Measurements from ENCODE around the gene ATIC.
"Not testable (repeated sequence)": the region's sequence is repeated elsewhere in the genome, so short reads cannot be mapped to it uniquely, and the experiment has no call there.

The ATIC gene

DNA sequence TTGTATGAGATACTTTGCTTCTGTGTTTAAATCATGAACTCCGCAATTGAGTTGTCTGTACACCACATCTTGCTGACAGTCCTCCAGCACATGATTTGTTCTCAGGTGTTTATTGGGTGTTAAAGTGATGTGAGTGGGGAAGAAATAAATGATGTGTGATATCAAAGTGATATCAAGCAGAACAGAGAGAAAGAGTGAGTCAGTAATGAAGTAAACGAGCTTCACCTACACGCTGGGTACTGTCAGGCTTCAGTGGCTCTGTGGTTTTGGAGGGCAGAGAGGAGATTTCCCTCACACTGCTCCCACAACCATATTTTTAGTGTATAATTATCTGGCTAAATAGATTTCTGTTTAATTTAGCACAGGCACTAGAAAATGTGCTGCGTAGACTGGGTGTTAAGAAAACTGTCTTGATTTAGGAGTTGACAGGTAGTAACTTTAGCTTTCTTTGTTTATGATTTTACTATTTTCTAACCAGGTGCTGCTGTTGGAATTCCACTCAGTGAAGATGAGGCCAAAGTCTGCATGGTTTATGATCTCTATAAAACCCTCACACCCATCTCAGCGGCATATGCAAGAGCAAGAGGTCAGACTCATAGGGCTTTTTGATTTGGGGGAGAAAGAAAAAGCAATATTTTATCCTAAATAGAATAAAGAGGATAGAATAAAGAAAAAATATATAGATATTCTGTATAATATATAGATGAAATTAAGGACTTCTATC is 21.2 kb downstream of the ATIC start:
- DNase-seq (no peak), ATAC-seq (peak; percentile 75)
- Mint-ChIP-seq H3K36me3 (ENCODE audit: low read depth) (peaks cover 73% of the 10 kb centered on the region), H3K4me1 (peaks cover 21% of the 10 kb centered on the region), H3K4me3 (no peak overlapping the region), H3K27me3 (no peaks in the 10 kb centered on the region), H3K27ac (no peak overlapping the region), H3K9me3 (no peaks in the 10 kb centered on the region)

DNA sequence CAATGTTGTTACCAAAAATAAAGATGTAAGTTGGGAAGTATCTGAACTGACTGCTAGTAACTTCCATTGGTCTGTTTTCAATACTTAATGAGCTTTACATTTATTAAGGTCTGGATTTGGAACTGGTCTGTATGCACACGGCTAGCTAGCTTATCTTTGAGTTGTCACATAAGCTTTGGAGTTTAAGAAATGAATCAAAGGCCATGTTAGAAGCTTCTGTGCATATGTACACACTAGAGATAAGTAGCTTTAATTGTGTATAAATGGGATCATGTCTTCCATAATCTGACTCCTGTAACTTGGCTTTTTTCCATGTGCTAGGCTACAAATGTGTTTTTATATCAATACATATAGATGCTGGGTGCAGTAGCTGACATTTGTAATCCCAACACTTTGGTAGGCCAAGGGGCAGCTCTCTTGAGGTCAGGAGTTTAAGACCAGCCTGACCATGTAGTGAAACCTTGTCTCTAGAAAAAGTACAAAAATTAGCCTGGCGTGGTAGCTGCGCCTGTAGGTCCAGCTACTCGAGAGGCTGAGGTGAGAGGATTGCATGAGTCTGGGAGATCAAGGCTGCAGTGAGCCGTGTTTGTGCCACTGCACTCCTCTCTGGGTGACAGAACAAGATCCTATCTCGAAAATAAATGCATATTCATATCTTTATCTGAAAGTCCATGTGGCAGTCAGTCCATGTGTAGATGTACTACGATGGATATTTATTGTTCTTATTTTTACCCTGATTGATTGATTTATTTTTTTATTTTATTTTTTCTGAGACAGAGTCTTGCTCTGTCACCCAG is 27.2 kb downstream of the ATIC start:
- peaks cover 80% of the 10 kb centered on the region for H3K36me3 Mint-ChIP-seq (ENCODE audit: low read depth)
- no peaks in the 10 kb centered on the region for H3K9me3 Mint-ChIP-seq
- no peak overlapping the region for H3K27ac Mint-ChIP-seq
- ATAC-seq (no peak), DNase-seq (no peak)
- H3K27me3 Mint-ChIP-seq, result no peaks in the 10 kb centered on the region
- H3K4me3 Mint-ChIP-seq, result no peak overlapping the region
- H3K4me1 Mint-ChIP-seq, result no peaks in the 10 kb centered on the region

DNA sequence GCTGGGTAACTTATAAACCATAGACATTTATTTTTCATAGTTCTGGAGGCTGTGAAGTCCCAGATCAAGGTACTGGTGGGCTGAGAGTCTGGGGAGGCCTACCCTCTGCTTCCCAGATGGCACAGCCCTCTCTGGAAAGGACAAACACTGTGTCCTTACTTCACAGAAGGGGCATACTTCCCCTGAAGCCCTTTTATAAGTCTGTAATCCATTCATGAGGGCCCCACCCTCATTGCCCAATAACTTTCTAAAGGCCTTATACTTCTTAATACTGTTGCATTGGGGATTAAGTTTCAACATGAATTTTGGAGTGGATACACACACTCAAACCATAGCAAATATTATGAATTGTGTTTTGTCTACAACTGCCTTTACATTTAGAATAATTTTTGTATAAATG is 36.0 kb downstream of the ATIC start:
- no peak overlapping the region for H3K4me3 Mint-ChIP-seq
- H3K9me3 Mint-ChIP-seq, result no peaks in the 10 kb centered on the region
- H3K36me3 Mint-ChIP-seq (ENCODE audit: low read depth), result peaks cover 78% of the 10 kb centered on the region
- no peak overlapping the region for H3K27ac Mint-ChIP-seq
- no peaks in the 10 kb centered on the region for H3K4me1 Mint-ChIP-seq
- DNase-seq (no peak), ATAC-seq (no peak)
- no peaks in the 10 kb centered on the region for H3K27me3 Mint-ChIP-seq

DNA sequence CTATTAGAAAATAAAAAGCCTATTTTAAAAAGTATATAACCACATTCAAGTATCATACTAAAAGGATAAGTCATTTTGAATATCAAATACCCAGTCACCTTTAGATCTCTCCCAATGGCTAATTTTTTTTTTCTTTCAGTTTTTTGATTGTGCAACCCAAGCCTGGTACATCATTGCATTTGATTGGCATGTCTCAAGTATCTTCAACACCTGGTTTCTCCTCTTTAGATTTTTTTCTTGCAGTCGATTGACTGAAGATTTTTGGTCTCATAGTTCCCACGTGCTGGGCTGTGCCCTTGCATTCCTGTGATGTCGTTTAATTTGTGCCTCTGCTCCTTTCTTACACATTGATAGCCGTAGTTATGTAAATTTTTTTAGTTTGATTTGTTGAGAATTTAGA is 40.7 kb downstream of the ATIC start:
- no peaks in the 10 kb centered on the region for H3K27me3 Mint-ChIP-seq
- DNase-seq, result no peak
- H3K36me3 Mint-ChIP-seq (ENCODE audit: low read depth), result peaks cover 54% of the 10 kb centered on the region
- no peaks in the 10 kb centered on the region for H3K4me1 Mint-ChIP-seq
- no peak overlapping the region for H3K27ac Mint-ChIP-seq
- ATAC-seq, result no peak
- no peaks in the 10 kb centered on the region for H3K9me3 Mint-ChIP-seq
- no peak overlapping the region for H3K4me3 Mint-ChIP-seq

DNA sequence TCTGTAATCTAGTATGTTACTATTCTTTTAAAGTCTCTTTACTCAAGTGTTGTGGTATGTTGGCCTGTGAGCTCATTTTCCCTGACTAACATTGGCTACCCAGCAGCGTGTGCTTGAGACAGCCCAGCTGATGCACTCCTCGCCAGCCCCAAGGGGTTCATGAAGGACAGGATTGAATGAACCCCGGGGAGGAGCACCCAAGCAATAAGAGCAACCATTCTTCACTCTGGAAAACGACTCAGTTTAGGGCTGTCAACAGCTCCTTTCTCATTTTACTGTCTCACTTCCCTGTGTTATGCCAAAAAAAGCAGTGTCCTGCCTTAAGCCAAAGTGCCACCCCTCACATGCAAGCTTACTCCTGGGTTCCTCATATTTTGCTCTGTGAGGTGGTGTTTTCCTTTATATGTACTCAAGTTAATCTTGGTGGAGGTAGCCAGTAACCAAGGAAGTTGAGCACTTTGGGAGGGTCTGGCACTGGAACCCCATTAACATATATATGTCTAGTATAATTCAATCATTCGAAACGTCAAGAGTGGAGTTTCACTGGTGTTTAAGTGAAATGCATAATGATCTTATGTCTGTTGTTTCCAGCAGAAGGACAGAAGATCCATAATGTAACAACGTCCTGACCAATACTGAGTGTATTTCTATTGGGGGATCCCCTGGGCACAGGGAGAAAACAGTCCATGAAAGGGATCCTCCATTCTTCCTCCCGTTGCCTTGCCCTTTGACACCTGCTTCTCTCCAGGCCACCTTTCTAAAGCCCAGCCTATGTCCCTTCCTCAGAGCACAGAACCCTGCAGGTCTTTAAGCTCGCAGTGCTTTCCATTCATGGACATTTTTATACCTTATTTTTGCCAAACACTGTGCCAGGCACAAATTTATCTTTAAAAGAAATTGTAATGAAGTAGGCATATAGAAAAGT is 43.2 kb downstream of the ATIC start:
- no peak for DNase-seq
- H3K36me3 Mint-ChIP-seq (ENCODE audit: low read depth), result peaks cover 38% of the 10 kb centered on the region
- H3K4me1 Mint-ChIP-seq, result no peaks in the 10 kb centered on the region
- no peak overlapping the region for H3K27ac Mint-ChIP-seq
- H3K4me3 Mint-ChIP-seq, result no peak overlapping the region
- H3K27me3 Mint-ChIP-seq, result no peaks in the 10 kb centered on the region
- H3K9me3 Mint-ChIP-seq, result no peaks in the 10 kb centered on the region
- no peak for ATAC-seq

DNA sequence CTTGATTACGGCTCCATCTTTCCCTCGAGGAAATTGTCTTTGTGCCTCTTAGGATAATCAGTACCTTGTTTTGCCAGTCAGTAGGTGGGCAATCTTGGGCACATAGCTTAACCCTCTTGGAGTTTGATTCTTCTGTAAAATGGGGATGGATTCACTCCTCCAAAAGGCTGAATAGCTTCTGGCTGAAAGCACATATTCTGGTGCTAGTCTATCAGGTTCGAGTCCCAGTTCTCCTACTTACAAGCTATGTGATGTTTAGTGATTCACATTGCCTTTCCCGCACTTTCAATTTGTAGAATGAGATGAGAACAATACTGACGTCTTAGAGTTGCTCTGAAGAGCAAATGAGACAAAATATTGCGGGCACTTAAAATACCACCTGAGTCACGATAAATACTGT is 43.9 kb downstream of the ATIC start:
- no peak for ATAC-seq
- H3K27ac Mint-ChIP-seq, result no peak overlapping the region
- no peaks in the 10 kb centered on the region for H3K27me3 Mint-ChIP-seq
- H3K36me3 Mint-ChIP-seq (ENCODE audit: low read depth), result peaks cover 30% of the 10 kb centered on the region
- H3K4me3 Mint-ChIP-seq, result no peak overlapping the region
- H3K9me3 Mint-ChIP-seq, result no peaks in the 10 kb centered on the region
- H3K4me1 Mint-ChIP-seq, result no peaks in the 10 kb centered on the region
- no peak for DNase-seq

DNA sequence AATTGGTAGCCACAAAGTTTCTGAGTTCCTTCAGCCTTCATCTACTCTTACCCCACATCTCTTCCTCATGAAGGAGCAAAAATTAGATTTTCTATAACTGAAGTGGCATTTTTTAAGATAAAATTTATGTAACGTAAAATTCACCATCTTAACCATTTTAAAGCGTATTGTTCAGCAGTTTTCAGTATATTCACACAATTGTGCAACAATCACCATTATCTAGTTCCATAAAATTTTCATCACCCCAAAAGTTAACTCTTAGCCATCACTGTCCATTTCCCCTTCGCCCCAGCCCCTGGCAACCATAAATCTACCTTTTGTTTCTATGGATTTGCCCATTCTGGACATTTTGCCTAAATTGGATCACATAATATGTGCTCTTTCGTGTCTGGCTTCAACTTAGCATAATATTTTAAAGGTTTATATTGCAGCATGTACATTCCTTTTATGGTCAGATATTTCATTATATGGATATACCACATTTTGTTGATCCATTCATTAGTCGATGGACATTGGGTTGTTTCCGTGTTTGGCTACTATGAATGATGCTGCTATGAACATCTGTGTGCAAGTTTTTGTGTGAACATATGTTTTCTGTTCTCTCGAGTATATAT is 44.6 kb downstream of the ATIC start:
- H3K27ac Mint-ChIP-seq, result no peak overlapping the region
- H3K4me1 Mint-ChIP-seq, result no peaks in the 10 kb centered on the region
- H3K4me3 Mint-ChIP-seq, result no peak overlapping the region
- H3K9me3 Mint-ChIP-seq, result no peaks in the 10 kb centered on the region
- DNase-seq (no peak), ATAC-seq (no peak)
- peaks cover 30% of the 10 kb centered on the region for H3K36me3 Mint-ChIP-seq (ENCODE audit: low read depth)
- no peaks in the 10 kb centered on the region for H3K27me3 Mint-ChIP-seq

DNA sequence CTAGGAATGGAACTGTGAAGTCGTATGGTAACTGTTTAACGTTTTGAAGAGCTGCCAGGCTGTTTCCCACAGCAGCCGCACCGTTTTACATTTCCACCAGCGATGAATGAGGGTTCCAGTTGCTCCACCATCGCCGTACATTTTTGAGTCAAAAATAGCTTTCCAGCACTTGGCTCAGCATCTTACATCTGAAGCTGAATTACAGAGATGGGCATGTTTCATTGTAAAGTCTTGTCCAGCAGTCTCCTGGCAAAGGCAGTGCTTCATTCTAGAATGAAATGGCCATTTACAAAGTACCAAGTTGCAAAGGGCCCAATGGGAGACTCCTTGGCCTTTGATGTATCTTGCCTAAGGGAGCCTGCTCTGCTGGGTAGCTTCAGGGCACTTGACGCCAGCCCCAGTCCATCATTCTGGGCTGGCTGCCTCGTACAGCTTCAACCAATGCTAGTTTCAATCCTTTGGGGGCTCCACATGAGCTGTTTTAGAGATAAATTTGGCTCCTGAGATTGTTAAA is 45.1 kb downstream of the ATIC start:
- H3K9me3 Mint-ChIP-seq, result no peaks in the 10 kb centered on the region
- H3K27me3 Mint-ChIP-seq, result no peaks in the 10 kb centered on the region
- no peak overlapping the region for H3K27ac Mint-ChIP-seq
- DNase-seq (no peak), ATAC-seq (no peak)
- H3K36me3 Mint-ChIP-seq (ENCODE audit: low read depth), result peaks cover 25% of the 10 kb centered on the region
- no peaks in the 10 kb centered on the region for H3K4me1 Mint-ChIP-seq
- H3K4me3 Mint-ChIP-seq, result no peak overlapping the region

DNA sequence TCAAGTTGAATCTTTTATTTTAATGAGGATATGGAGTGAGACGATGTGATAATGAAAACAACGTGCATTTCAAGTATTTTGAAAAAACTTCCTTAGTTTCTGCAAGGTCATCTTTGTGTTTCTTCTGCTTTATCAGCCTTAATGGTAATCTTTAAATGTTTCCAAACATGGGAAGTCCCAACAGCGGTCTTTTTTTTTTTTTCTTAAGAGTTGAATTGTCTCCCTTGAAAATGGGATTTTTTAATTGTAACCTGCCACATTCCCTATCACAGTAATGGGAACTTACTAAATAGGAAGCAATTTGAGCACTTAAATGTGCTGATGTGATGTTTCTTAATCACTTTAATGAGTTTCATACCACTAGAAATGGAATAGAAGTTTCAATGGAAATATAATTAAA is 45.8 kb downstream of the ATIC start:
- no peak for DNase-seq
- ATAC-seq, result no peak
- Mint-ChIP-seq H3K27ac (no peak overlapping the region), H3K4me3 (no peak overlapping the region), H3K36me3 (ENCODE audit: low read depth) (peaks cover 29% of the 10 kb centered on the region), H3K27me3 (no peaks in the 10 kb centered on the region), H3K9me3 (no peaks in the 10 kb centered on the region), H3K4me1 (no peaks in the 10 kb centered on the region)

DNA sequence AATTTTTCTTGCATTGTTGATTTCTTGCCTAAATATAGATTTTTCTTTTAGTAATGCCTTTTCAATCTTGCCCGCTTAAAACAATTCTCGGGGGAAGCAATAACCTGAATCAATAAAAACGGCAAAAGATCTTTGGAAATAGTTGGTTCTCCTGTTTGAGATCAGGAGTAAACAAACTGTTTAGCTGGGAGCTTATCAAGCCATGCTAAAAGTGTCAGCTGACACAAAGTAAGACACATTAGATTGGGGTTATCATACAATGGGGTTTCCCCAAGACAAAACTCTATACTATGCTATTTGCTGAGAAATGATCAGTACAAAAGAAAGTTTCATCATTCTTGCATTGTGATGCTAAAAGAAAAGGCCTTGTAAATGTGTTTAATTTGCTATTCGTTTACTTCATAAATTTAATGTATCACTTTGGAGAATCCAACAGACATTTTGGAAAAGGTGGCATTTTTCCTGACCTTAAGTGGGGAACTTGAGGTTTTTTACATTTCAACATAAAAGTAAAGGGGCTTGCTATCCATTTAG is 46.5 kb downstream of the ATIC start:
- Mint-ChIP-seq H3K27ac (no peak overlapping the region), H3K4me3 (no peak overlapping the region), H3K9me3 (no peaks in the 10 kb centered on the region), H3K4me1 (no peaks in the 10 kb centered on the region), H3K36me3 (ENCODE audit: low read depth) (peaks cover 27% of the 10 kb centered on the region), H3K27me3 (no peaks in the 10 kb centered on the region)
- ATAC-seq (no peak), DNase-seq (no peak)

DNA sequence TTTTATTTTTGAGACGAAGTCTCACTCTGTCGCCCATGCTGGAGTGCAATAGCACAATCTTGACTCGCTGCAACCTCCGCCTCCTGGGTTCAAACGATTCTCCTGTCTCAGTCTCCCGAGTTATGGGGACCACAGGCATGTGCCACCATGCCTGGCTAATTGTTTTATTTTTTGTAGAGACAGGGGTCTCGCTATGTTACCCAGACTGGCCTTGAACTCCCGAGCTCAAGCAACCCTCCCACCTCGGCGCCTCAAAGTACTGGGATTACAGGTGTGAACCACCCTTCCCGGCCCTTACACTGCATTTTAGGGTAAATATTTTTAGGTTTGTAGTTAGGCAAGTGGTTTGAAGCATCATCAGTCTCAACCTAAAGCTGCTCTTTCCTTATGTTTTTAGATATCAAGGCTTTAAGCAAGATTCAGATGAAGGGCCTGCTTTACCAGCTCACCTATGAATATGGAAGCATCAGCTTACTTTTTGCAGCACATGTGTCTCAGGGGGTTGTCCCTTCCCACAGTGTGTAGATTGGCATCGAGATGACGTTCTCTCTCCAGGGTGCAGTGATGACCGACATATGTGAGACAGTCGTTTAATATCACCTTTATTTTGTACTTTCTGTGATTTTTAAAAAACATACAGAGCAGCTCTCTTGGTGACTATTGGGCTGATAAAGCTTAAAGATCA is 47.2 kb downstream of the ATIC start:
- Mint-ChIP-seq H3K9me3 (no peaks in the 10 kb centered on the region), H3K4me3 (no peak overlapping the region), H3K4me1 (no peaks in the 10 kb centered on the region), H3K27ac (no peak overlapping the region), H3K27me3 (no peaks in the 10 kb centered on the region), H3K36me3 (ENCODE audit: low read depth) (peaks cover 32% of the 10 kb centered on the region)
- DNase-seq, result no peak
- ATAC-seq, result no peak

DNA sequence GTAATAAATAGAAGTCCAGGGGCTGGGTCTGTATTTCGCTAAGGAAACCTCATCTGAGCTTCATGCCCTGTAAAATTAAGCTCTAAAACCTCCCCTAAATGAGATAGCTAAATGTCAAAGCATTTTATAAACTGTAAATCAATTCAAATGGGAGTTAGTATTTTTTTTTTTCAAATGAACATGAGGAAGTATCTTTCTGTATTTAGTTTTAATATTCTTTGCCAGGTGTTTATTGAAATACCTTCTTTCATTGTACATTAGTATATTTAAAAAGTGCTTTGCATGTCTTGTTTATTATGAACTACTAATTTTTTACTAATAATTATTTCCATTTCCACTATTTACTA is 47.7 kb downstream of the ATIC start:
- ATAC-seq, result no peak
- Mint-ChIP-seq H3K36me3 (ENCODE audit: low read depth) (peaks cover 35% of the 10 kb centered on the region), H3K27me3 (no peaks in the 10 kb centered on the region), H3K4me1 (no peaks in the 10 kb centered on the region), H3K9me3 (no peaks in the 10 kb centered on the region), H3K4me3 (no peak overlapping the region), H3K27ac (no peak overlapping the region)
- DNase-seq, result no peak

DNA sequence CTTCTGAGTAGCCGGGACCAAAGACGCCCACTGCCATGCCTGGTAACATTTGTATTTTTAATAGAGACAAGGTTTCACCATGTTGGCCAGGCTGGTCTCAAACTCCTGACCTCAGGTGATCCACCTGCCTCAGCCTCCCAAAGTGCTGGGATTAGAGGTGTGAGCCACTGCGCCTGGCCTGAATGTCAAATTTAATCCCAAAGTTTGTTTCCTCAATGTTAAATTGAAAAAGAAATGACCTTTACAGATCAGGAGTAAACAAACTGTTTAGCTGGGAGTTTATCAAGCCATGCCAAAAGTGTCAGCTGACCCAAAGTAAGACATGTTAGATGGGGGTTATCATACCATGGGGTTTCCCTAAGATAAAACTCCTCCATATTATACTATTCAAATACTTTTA is 48.2 kb downstream of the ATIC start:
- not testable (repeated sequence) for H3K9me3 Mint-ChIP-seq, H3K27me3 Mint-ChIP-seq, H3K27ac Mint-ChIP-seq, H3K4me1 Mint-ChIP-seq, H3K4me3 Mint-ChIP-seq, ATAC-seq, DNase-seq
- peaks cover 40% of the 10 kb centered on the region for H3K36me3 Mint-ChIP-seq (ENCODE audit: low read depth)

DNA sequence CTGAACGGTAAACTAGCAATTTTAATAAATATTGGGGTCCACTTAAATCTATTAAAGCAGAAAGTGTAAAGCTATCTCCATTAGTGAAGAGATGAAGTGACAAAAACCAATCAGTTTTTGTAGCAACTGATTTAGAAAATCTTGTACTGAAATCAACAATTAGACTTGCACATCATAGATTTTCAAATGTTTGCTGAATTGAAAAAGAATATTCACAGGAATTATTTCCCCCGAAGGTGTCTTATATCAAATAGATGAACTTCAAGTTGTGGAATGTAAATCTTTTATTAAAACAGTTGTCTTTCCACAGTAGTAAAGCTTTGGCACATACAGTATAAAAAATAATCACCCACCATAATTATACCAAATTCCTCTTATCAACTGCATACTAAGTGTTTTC is 48.7 kb downstream of the ATIC start:
- Mint-ChIP-seq H3K27ac (no peak overlapping the region), H3K9me3 (peaks cover 2% of the 10 kb centered on the region), H3K4me3 (no peak overlapping the region), H3K36me3 (ENCODE audit: low read depth) (peaks cover 44% of the 10 kb centered on the region), H3K27me3 (no peaks in the 10 kb centered on the region), H3K4me1 (no peaks in the 10 kb centered on the region)
- no peak for ATAC-seq
- no peak for DNase-seq

Measured in activated naive CD8-positive, alpha-beta T cell treated with anti-CD3 and anti-CD28 coated beads, Interleukin-2, amount 50 U/mL, for 24 hours (primary cell).